ENCODE data around the gene CT45A8.
"Not testable (repeated sequence)": the region's sequence is repeated elsewhere in the genome, so short reads cannot be mapped to it uniquely, and the experiment has no call there.

DNA sequence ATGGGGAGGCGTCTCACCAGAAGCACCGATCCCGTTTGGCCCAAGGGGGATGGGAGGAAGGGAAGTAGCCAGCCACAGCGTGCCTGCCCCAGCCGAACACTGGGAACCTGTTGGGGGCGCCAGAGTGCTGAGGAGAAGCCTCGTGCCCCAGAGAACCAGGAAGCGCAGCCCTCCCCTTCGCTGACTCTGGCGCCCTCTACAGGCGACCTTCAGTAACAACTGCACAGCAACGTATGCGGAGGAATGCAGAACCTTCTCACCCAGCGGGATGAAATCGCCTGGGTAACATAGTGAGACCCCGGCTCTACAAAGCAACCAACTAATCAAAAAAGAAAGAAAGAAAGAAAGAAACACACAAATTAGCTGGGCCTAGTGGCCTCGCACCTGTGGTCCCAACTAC is 17.2 kb downstream of the CT45A8 start, which contains the start of gene CT45A7:
- not testable (repeated sequence) for TF ChIP-seq EZH2phosphoT487 (IDR thresholded peaks at IDR 0.05; ENCODE audit: borderline replicate concordance, low read length)
- TF ChIP-seq, protein P1, sequence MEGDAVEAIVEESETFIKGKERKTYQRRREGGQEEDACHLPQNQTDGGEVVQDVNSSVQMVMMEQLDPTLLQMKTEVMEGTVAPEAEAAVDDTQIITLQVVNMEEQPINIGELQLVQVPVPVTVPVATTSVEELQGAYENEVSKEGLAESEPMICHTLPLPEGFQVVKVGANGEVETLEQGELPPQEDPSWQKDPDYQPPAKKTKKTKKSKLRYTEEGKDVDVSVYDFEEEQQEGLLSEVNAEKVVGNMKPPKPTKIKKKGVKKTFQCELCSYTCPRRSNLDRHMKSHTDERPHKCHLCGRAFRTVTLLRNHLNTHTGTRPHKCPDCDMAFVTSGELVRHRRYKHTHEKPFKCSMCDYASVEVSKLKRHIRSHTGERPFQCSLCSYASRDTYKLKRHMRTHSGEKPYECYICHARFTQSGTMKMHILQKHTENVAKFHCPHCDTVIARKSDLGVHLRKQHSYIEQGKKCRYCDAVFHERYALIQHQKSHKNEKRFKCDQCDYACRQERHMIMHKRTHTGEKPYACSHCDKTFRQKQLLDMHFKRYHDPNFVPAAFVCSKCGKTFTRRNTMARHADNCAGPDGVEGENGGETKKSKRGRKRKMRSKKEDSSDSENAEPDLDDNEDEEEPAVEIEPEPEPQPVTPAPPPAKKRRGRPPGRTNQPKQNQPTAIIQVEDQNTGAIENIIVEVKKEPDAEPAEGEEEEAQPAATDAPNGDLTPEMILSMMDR (conservative IDR thresholded peaks at IDR 0.05; ENCODE audit: low read depth, low read length), result not testable (repeated sequence)
